Activated naive CD4-positive, alpha-beta T cell treated with anti-CD3 and anti-CD28 coated beads, Interleukin-2, amount 50 U/mL, for 24 hours (primary cell): ENCODE results near the gene TXNL1.
A peak's percentile ranks its signal among the peaks of the same experiment; 100 is the strongest.
"Not testable (repeated sequence)": the region's sequence is repeated elsewhere in the genome, so short reads cannot be mapped to it uniquely, and the experiment has no call there.

ENCODE experiments used
- H3K27ac Mint-ChIP-seq: one replicate; pipeline ENCODE4 v1.8.0; 2021; ENCODE audit warnings: mild to moderate bottlenecking, mixed read lengths
- H3K27me3 Mint-ChIP-seq: one replicate; pipeline ENCODE4 v1.8.0; 2021; ENCODE audit warnings: mixed read lengths
- H3K36me3 Mint-ChIP-seq: one replicate; pipeline ENCODE4 v1.8.0; 2021; ENCODE audit warnings: mixed read lengths
- H3K4me1 Mint-ChIP-seq: one replicate; pipeline ENCODE4 v1.8.0; 2021; ENCODE audit warnings: mixed read lengths
- H3K4me3 Mint-ChIP-seq: one replicate; pipeline ENCODE4 v1.8.0; 2021; ENCODE audit warnings: mild to moderate bottlenecking, mixed read lengths
- H3K9me3 Mint-ChIP-seq: one replicate; pipeline ENCODE4 v1.8.0; 2021; ENCODE audit warnings: mixed read lengths

Gene TXNL1

GRCh38 chr18:56638232-56639103, at the start of gene TXNL1:
Gene TXNL1, minus strand, starts transcription at chr18:56638592. Its CDS starts 152 bp downstream, at chr18:56638440.
- H3K4me1 Mint-ChIP-seq, result peaks cover 42% of the 10 kb centered on the region

DNA sequence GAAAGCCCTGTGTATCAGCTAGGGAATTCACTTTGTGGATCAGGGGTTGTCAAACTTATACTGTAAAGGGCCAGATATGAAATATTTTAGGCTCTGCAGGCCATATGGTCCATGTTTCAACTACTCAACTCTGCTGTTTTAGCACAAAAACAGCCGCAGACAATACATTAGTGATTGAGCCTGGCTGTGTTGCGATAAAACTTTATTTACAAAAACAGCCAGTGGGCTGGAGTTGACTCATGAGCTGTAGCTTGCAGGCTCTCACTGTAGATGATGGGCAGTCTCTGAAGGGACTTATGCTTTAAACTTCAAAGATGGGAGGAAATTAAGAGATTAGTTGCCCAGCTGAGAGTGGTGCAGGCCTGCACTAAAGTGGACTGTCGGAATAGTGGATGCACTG, 45.9 kb upstream of the TXNL1 start:
- Mint-ChIP-seq H3K27ac (no peak overlapping the region), H3K4me1 (no peaks in the 10 kb centered on the region), H3K4me3 (no peak overlapping the region), H3K9me3 (no peaks in the 10 kb centered on the region), H3K36me3 (peaks cover 4% of the 10 kb centered on the region), H3K27me3 (no peaks in the 10 kb centered on the region)

More at GRCh38 chr18:56638232-56639103, at the start of gene TXNL1:
- H3K9me3 Mint-ChIP-seq, result no peaks in the 10 kb centered on the region
- no peaks in the 10 kb centered on the region for H3K27me3 Mint-ChIP-seq
- peak within 1 kb of the TSS; percentile 96 for H3K27ac Mint-ChIP-seq
- H3K4me3 Mint-ChIP-seq, result peak within 1 kb of the TSS; percentile 99
- H3K36me3 Mint-ChIP-seq, result peaks cover 9% of the 10 kb centered on the region

DNA sequence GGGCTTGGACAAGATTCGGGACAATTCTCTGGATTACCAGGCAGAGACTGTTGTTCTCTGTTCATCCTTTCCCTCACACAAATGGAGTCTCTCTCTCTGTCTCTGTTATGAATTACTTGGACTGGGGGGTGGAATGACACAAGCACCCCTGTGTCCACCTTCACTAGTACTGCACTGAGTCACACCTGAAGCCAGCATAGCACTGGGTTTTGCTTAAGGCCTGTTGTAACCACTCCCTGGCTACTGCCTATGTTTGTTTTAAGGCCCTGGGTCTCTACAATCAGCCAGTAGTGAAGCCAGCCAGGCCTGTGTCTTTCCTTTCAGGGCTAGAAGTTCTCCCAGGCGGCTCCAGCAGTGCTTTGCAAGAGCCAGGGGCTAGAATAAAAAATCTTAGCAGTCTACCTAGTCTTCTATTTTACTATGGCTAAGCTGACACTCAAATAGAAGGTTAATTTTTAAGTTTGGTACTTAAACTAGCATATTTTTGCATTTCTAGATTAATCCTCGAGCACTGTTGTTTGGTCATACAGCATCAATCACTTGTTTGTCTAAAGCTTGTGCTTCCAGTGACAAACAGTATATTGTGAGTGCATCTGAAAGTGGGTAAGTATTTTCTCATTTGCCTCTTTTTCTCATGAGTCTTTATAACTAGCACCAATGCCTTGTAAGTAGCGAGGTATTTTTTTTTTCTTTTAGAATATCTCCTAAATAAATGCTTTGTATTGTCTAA, 40.6 kb upstream of the TXNL1 start:
- Mint-ChIP-seq H3K4me3 (no peak overlapping the region), H3K36me3 (peaks cover 24% of the 10 kb centered on the region), H3K27ac (no peak overlapping the region), H3K9me3 (peaks cover 5% of the 10 kb centered on the region), H3K4me1 (peaks cover 6% of the 10 kb centered on the region), H3K27me3 (no peaks in the 10 kb centered on the region)

DNA sequence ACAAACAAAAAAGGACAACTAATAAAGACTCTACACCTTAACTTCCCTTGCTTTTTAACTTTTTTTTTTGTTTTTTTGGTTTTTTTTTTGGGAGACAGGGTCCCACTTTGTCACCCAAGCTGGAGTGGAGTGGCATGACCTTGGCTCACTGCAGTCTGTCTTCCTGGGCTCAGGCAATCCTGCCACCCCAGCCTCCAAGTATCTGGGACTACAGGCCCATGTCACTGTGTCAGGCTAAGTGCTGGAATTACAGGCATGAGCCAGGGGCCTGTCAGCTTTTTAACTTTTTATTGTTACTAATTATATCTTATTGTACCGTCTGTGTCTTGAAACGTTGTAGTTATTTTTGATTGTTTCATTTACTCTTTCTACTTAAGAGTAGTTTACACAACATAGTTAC, 38.2 kb upstream of the TXNL1 start:
- Mint-ChIP-seq H3K27ac (no peak overlapping the region), H3K27me3 (no peaks in the 10 kb centered on the region), H3K4me1 (peaks cover 8% of the 10 kb centered on the region), H3K9me3 (peaks cover 5% of the 10 kb centered on the region), H3K36me3 (peaks cover 19% of the 10 kb centered on the region), H3K4me3 (no peak overlapping the region)

- Mint-ChIP-seq H3K27me3 (no peaks in the 10 kb centered on the region), H3K4me3 (no peak overlapping the region), H3K4me1 (peaks cover 32% of the 10 kb centered on the region), H3K36me3 (peaks cover 17% of the 10 kb centered on the region), H3K9me3 (peaks cover 5% of the 10 kb centered on the region), H3K27ac (no peak overlapping the region)
Observed at GRCh38 chr18:56672981-56673380, 34.6 kb upstream of the TXNL1 start.

DNA sequence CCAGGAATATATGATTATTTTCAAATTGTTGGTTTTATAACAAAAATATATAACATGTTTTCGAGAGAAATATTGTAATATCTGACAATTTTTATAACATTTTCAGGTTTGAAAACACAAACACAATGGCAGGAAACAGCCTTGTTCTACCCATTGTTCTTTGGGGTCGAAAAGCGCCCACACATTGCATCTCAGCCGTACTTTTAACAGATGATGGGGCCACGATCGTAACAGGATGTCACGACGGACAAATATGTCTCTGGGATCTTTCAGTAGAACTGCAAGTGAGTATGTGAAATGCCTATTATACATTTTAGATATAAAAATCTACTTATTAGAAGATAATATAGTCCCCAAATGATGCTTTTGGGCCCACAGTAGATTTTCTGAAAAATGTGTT, 34.0 kb upstream of the TXNL1 start:
- Mint-ChIP-seq H3K4me1 (peaks cover 38% of the 10 kb centered on the region), H3K27ac (no peak overlapping the region)

DNA sequence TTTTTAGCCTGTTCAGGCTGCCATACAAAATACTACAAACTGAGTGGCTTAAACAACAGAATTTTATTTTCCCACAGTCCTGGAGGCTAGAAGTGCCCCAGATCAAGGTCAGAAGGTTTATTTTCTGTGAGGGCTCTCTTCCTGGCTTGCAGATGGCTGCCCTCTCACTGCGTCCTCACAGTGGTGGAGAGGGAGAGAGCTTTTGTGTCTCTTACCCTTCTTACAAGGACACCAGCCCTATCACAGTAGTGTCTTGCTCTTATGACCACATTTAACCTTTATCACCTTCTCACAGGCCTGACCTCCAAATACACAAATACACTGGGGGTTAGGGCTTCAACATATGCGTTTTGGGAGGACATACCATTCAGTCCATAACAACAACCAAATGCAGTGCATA, 24.5 kb upstream of the TXNL1 start:
- Mint-ChIP-seq H3K36me3 (peaks cover 14% of the 10 kb centered on the region), H3K9me3 (no peaks in the 10 kb centered on the region), H3K27me3 (no peaks in the 10 kb centered on the region), H3K4me3 (no peak overlapping the region), H3K4me1 (peaks cover 75% of the 10 kb centered on the region), H3K27ac (no peak overlapping the region)

More for the DNA sequence above, 34.0 kb upstream of the TXNL1 start:
- H3K27me3 Mint-ChIP-seq, result no peaks in the 10 kb centered on the region
- no peaks in the 10 kb centered on the region for H3K9me3 Mint-ChIP-seq
- peaks cover 12% of the 10 kb centered on the region for H3K36me3 Mint-ChIP-seq
- H3K4me3 Mint-ChIP-seq, result no peak overlapping the region

DNA sequence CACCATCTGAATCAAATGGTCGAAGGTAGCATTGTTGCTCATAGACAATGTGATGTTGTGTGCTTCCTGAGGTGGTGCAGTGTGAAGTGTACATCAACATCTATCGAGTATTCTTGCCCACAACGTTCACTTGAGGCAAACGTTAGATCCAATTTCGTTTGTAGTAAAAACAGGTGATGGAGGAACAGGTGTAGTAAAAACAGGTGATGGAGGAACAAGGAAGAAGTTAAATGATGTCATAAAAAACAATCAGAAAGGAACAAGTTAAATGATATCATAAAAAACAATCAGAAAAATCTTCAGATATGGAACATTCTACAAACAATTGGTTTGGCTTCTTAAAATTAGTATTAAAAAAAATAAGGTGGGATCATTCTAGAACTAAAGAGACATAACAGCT, 24.1 kb upstream of the TXNL1 start:
- Mint-ChIP-seq H3K9me3 (no peaks in the 10 kb centered on the region), H3K27ac (peak overlapping the region; percentile 73), H3K4me1 (peaks cover 71% of the 10 kb centered on the region)

DNA sequence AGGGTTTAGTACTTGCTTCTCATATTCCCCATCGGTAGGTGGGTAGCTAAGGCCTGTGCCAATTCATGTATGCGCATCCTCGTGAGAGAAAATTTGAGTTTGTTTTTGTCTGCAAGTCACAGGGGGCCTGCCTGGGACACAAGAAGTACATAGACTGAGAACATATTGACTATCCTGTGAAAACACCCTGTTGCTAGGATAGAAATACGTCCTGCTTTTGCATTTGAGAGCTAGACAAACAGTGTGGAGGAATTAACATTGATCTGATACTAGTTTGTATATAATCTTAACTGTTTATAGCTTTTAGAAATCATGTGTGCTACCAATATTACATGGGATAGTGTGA, 23.6 kb upstream of the TXNL1 start:
- no peak overlapping the region for H3K27ac Mint-ChIP-seq
- no peaks in the 10 kb centered on the region for H3K9me3 Mint-ChIP-seq
- H3K36me3 Mint-ChIP-seq, result peaks cover 14% of the 10 kb centered on the region
- H3K27me3 Mint-ChIP-seq, result no peaks in the 10 kb centered on the region
- H3K4me3 Mint-ChIP-seq, result no peak overlapping the region
- H3K4me1 Mint-ChIP-seq, result peaks cover 67% of the 10 kb centered on the region

More for the DNA sequence above, 24.1 kb upstream of the TXNL1 start:
- H3K27me3 Mint-ChIP-seq, result no peaks in the 10 kb centered on the region
- no peak overlapping the region for H3K4me3 Mint-ChIP-seq
- H3K36me3 Mint-ChIP-seq, result peaks cover 14% of the 10 kb centered on the region

- H3K27me3 Mint-ChIP-seq, result no peaks in the 10 kb centered on the region
- H3K4me1 Mint-ChIP-seq, result peaks cover 66% of the 10 kb centered on the region
- no peaks in the 10 kb centered on the region for H3K9me3 Mint-ChIP-seq
- H3K36me3 Mint-ChIP-seq, result peaks cover 14% of the 10 kb centered on the region
- H3K27ac Mint-ChIP-seq, result no peak overlapping the region
- H3K4me3 Mint-ChIP-seq, result no peak overlapping the region
Observed at GRCh38 chr18:56661360-56662062, 23.1 kb upstream of the TXNL1 start.

DNA sequence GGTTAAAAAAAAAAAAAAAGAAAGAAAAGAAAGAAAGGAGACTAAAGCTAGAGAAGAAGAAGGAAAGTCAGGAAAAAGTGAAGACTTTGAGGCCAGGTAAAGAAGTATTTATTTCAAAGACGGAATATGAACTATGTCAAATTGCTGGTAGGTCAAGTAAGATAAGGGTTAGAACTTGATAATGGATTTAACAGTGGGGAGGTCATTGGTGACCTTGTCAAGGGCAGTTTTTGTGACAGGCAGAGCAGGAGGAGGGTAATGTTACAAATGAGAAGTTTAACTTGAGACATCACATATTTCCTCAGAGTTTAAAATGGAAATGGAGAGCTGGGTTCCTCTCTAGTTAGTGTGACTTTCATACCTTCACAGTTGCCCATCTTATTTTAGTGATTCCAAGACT, 22.3 kb upstream of the TXNL1 start:
- Mint-ChIP-seq H3K4me1 (peaks cover 70% of the 10 kb centered on the region), H3K27ac (no peak overlapping the region)

DNA sequence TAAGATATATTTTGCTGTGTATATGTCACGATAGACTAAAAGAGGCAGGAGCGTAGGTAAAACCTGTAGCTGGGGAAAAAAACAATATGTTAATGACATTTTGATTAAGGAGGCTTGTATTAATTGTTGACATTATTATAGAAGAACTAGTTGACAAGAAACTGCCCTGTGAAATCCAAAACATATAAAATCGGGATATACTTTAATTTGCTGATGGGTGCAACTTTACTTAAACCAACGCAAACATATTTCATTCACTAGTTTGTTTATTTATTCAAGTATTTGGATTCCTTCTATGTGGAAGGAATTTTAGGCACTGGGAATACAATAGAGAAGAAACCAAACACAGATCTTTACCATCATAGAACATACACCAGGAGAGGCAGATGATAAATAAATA, 20.7 kb upstream of the TXNL1 start:
- no peak overlapping the region for H3K4me3 Mint-ChIP-seq
- no peaks in the 10 kb centered on the region for H3K27me3 Mint-ChIP-seq
- peaks cover 12% of the 10 kb centered on the region for H3K36me3 Mint-ChIP-seq
- H3K9me3 Mint-ChIP-seq, result no peaks in the 10 kb centered on the region
- H3K4me1 Mint-ChIP-seq, result peaks cover 73% of the 10 kb centered on the region
- no peak overlapping the region for H3K27ac Mint-ChIP-seq

More for the DNA sequence above, 22.3 kb upstream of the TXNL1 start:
- Mint-ChIP-seq H3K36me3 (peaks cover 14% of the 10 kb centered on the region), H3K9me3 (no peaks in the 10 kb centered on the region), H3K27me3 (no peaks in the 10 kb centered on the region), H3K4me3 (no peak overlapping the region)

DNA sequence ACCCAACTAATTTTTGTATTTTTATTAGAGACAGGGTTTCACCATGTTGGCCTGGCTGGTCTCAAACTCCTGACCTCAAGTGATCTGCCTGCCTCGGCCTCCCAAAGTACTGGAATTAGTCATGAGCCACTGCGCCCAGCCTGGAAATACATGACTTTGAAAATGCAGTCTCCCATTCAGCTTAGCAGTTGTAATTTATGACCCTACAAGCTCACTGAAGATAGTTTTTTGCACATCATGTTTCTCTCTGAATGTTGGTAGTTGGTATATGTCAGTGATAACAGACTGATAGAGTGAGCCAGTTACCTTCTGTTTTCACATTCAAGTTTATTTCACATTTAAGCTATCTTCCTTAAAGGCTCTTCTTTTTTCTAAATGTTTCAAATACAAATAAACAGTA, 19.9 kb upstream of the TXNL1 start:
- H3K27ac Mint-ChIP-seq, result no peak overlapping the region
- peaks cover 71% of the 10 kb centered on the region for H3K4me1 Mint-ChIP-seq
- H3K36me3 Mint-ChIP-seq, result peaks cover 12% of the 10 kb centered on the region
- no peaks in the 10 kb centered on the region for H3K9me3 Mint-ChIP-seq
- no peaks in the 10 kb centered on the region for H3K27me3 Mint-ChIP-seq
- no peak overlapping the region for H3K4me3 Mint-ChIP-seq

DNA sequence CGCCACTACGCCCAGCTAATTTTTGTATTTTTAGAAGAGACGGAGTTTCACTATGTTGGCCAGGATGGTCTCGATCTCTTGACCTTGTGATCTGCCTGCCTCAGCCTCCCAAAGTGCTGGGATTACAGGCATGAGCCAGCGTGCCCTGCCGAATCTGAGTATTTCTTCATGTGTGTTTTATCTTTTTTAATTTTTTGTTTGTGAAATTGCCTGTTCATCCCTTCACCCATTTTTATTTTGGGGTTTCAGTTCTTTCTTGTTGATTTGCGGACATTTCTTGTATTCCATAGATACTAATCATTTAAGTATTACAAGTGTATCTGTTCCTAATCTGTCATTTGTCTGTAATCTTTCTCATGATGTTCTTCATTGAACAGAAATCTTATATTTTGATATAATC, 15.9 kb upstream of the TXNL1 start:
- peaks cover 54% of the 10 kb centered on the region for H3K4me1 Mint-ChIP-seq
- not testable (repeated sequence) for H3K27me3 Mint-ChIP-seq, H3K27ac Mint-ChIP-seq, H3K9me3 Mint-ChIP-seq, H3K36me3 Mint-ChIP-seq
- peak overlapping the region; percentile 40 for H3K4me3 Mint-ChIP-seq

DNA sequence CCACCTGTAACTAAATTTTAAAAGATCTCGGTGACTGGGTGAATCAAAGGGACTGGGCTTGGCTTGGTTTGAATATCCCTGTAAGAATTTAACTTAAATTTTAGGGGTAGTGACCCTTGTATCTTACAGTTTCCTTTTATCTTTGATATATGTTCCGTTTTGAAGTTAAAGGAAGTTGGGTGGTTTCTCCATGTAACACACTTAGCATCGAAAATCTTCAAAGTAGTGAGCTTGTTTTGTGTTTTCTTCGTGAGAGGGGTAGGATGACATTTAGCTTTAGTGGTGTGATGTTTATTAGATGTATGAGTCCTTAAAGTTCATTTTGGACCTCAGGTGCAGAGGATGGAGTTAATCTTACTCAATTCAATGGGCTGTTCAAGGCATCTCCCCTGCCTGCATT, 14.4 kb upstream of the TXNL1 start:
- peak overlapping the region; percentile 82 for H3K4me3 Mint-ChIP-seq
- no peaks in the 10 kb centered on the region for H3K36me3 Mint-ChIP-seq
- H3K27ac Mint-ChIP-seq, result peak overlapping the region; percentile 92
- H3K9me3 Mint-ChIP-seq, result peaks cover 4% of the 10 kb centered on the region
- no peaks in the 10 kb centered on the region for H3K27me3 Mint-ChIP-seq
- H3K4me1 Mint-ChIP-seq, result peaks cover 49% of the 10 kb centered on the region

DNA sequence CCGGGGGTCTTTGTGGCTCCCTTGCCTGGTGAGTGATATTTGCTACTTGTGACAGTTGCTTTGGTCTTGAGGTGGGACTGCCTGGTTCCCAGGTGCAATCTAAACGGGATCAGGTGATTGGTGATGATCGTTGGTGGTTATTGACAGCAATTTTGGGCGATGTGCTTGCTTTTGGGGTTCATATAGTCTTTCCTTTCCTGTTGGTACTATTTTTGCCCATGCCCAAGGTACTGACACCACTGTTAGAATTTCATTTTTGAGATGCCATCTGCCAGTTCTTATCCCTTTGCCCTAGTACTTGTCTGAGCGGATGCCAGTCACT, 13.3 kb upstream of the TXNL1 start:
- Mint-ChIP-seq H3K36me3 (no peaks in the 10 kb centered on the region), H3K4me1 (peaks cover 54% of the 10 kb centered on the region), H3K27ac (peak overlapping the region; percentile 95), H3K27me3 (no peaks in the 10 kb centered on the region), H3K9me3 (peaks cover 4% of the 10 kb centered on the region), H3K4me3 (peak overlapping the region; percentile 95)
